Renal cortical epithelial cell (primary cell): ENCODE results near the gene WDR87. TPM values are rescaled to one million over a fixed set of nuclear protein-coding genes. Genes with fewer than 3 reads are reported as not detected.
A peak's percentile ranks its signal among the peaks of the same experiment; 100 is the strongest.
"Not testable (repeated sequence)": the region's sequence is repeated elsewhere in the genome, so short reads cannot be mapped to it uniquely, and the experiment has no call there.

Experiments
- DNase-seq: peaks from one replicate; pipeline ENCODE4 v3.0.0-alpha.2; 2011; ENCODE audit warnings: low read depth
- total RNA-seq: library from RNA; depleted of rRNA; stranded (reverse); fragments of >200 nt; gene quantifications from 2 replicates; pipeline ENCODE4 v1.2.3, GENCODE V29; 2014

The WDR87 gene
- total RNA-seq, 1 donor from 2014 or later: not detected

- DNase-seq: peak; percentile 75
Observed at GRCh38 chr19:37930416-37930815, 24.0 kb upstream of the WDR87 start.

- DNase-seq: no peak
Observed at GRCh38 chr19:37929355-37929923, 23.0 kb upstream of the WDR87 start.

GRCh38 chr19:37928527-37929286 lies 22.3 kb upstream of the WDR87 start:
- DNase-seq: no peak

GRCh38 chr19:37926711-37927110 lies 20.3 kb upstream of the WDR87 start:
- DNase-seq: no peak

- no peak for DNase-seq
Observed at GRCh38 chr19:37926255-37926654, 19.9 kb upstream of the WDR87 start.

GRCh38 chr19:37925212-37925611 lies 18.8 kb upstream of the WDR87 start:
- no peak for DNase-seq

GRCh38 chr19:37924573-37924972 lies 18.2 kb upstream of the WDR87 start:
- DNase-seq: not testable (repeated sequence)

- DNase-seq: no peak
Observed at GRCh38 chr19:37920591-37921450, 14.4 kb upstream of the WDR87 start.

- DNase-seq: no peak
Observed at GRCh38 chr19:37914908-37915307, 8.5 kb upstream of the WDR87 start.

GRCh38 chr19:37909661-37910199 lies 3.3 kb upstream of the WDR87 start:
- no peak for DNase-seq

GRCh38 chr19:37907735-37908455 lies 1.5 kb upstream of the WDR87 start:
- DNase-seq: no peak

- peak; percentile 86 for DNase-seq
Observed at GRCh38 chr19:37906869-37907734, 708 bp upstream of the WDR87 start, which contains the start of gene SIPA1L3. Gene SIPA1L3 (plus strand): TSS chr19:37907208. CDS start chr19:38081566, 174,358 bp downstream.

- no peak for DNase-seq
Observed at GRCh38 chr19:37903096-37903495, 3.3 kb downstream of the WDR87 start.

GRCh38 chr19:37902668-37903067 lies 3.7 kb downstream of the WDR87 start:
- DNase-seq: peak; percentile 47

- no peak for DNase-seq
Observed at GRCh38 chr19:37899966-37900365, 6.4 kb downstream of the WDR87 start.

- no peak for DNase-seq
Observed at GRCh38 chr19:37899453-37899852, 6.9 kb downstream of the WDR87 start.

GRCh38 chr19:37896180-37896579 lies 10.2 kb downstream of the WDR87 start:
- DNase-seq: no peak

- no peak for DNase-seq
Observed at GRCh38 chr19:37893845-37894575, 12.4 kb downstream of the WDR87 start.

- DNase-seq: no peak
Observed at GRCh38 chr19:37886571-37886970, 19.8 kb downstream of the WDR87 start.

- no peak for DNase-seq
Observed at GRCh38 chr19:37885392-37885791, 21.0 kb downstream of the WDR87 start.
